ENCODE measurements around the gene C1orf35. TPM values are rescaled to one million over a fixed set of nuclear protein-coding genes. Genes with fewer than 3 reads are reported as not detected.
A peak's percentile ranks its signal among the peaks of the same experiment; 100 is the strongest.

The C1orf35 gene
- total RNA-seq, 2 donors from 2014 or later: 9.1 to 9.7 TPM

- no peaks in the 10 kb centered on the region for H3K36me3 ChIP-seq
- no peak for ATAC-seq (ENCODE audit: insufficient number of reproducible peaks, low FRiP score, low read depth)
- peaks cover 6% of the 10 kb centered on the region for H3K9me3 ChIP-seq
- H3K4me1 ChIP-seq (ENCODE audit: control insufficient read depth in 1 of 2, low read depth in 2 of 2): peaks cover 67 to 81% of the 10 kb centered on the region in 2 donors
- H3K27me3 ChIP-seq (replicated peaks; ENCODE audit: insufficient read depth): no peaks in the 10 kb centered on the region
- no peak for DNase-seq (ENCODE audit: low spot score)
- no peak for TF ChIP-seq CTCF (IDR thresholded peaks at IDR 0.05)
- no peak overlapping the region for H3K27ac ChIP-seq
- peak overlapping the region; percentile 15 for H3K4me3 ChIP-seq
Observed at GRCh38 chr1:228089519-228090380, 13.4 kb downstream of the C1orf35 start.

- no peak overlapping the region for H3K27ac ChIP-seq
- DNase-seq (ENCODE audit: low spot score): no peak
Observed at GRCh38 chr1:228088586-228089498, 14.3 kb downstream of the C1orf35 start.

GRCh38 chr1:228087771-228088251 lies 15.3 kb downstream of the C1orf35 start:
- H3K9me3 ChIP-seq: no peaks in the 10 kb centered on the region

More at GRCh38 chr1:228088586-228089498, 14.3 kb downstream of the C1orf35 start:
- Histone ChIP-seq H3K4me3 (peak overlapping the region; percentile 50), H3K27me3 (replicated peaks; ENCODE audit: insufficient read depth) (no peaks in the 10 kb centered on the region), H3K4me1 (ENCODE audit: control insufficient read depth in 1 of 2, low read depth in 2 of 2) (peaks cover 70 to 90% of the 10 kb centered on the region in 2 donors), H3K36me3 (no peaks in the 10 kb centered on the region), H3K9me3 (no peaks in the 10 kb centered on the region)
- ATAC-seq (ENCODE audit: insufficient number of reproducible peaks, low FRiP score, low read depth): no peak
- TF ChIP-seq CTCF (IDR thresholded peaks at IDR 0.05): no peak

GRCh38 chr1:228085287-228085951 lies 17.7 kb downstream of the C1orf35 start:
- TF ChIP-seq CTCF (IDR thresholded peaks at IDR 0.05): no peak
- H3K4me1 ChIP-seq (ENCODE audit: control insufficient read depth in 1 of 2, low read depth in 2 of 2): peaks cover 65 to 80% of the 10 kb centered on the region in 2 donors
- peak overlapping the region; percentile 99 for H3K4me3 ChIP-seq
- no peak for ATAC-seq (ENCODE audit: insufficient number of reproducible peaks, low FRiP score, low read depth)
- no peak for DNase-seq (ENCODE audit: low spot score)
- H3K36me3 ChIP-seq: no peaks in the 10 kb centered on the region
- H3K27me3 ChIP-seq (replicated peaks; ENCODE audit: insufficient read depth): no peaks in the 10 kb centered on the region
- H3K27ac ChIP-seq: peak overlapping the region in 1 of 2 donors; percentile 99
- no peaks in the 10 kb centered on the region for H3K9me3 ChIP-seq

More at GRCh38 chr1:228087771-228088251, 15.3 kb downstream of the C1orf35 start:
- H3K36me3 ChIP-seq: no peaks in the 10 kb centered on the region
- ATAC-seq (ENCODE audit: insufficient number of reproducible peaks, low FRiP score, low read depth): no peak
- peaks cover 70 to 90% of the 10 kb centered on the region in 2 donors for H3K4me1 ChIP-seq (ENCODE audit: control insufficient read depth in 1 of 2, low read depth in 2 of 2)
- peak overlapping the region; percentile 50 for H3K4me3 ChIP-seq
- no peak for DNase-seq (ENCODE audit: low spot score)
- TF ChIP-seq CTCF (IDR thresholded peaks at IDR 0.05): no peak
- H3K27me3 ChIP-seq (replicated peaks; ENCODE audit: insufficient read depth): no peaks in the 10 kb centered on the region
- peak overlapping the region in 1 of 2 donors; percentile 18 for H3K27ac ChIP-seq

Measured in thoracic aorta (tissue), 2 donors.